ENCODE measurements around the gene S100A16.
A peak's percentile ranks its signal among the peaks of the same experiment; 100 is the strongest.
"Not testable (repeated sequence)": the region's sequence is repeated elsewhere in the genome, so short reads cannot be mapped to it uniquely, and the experiment has no call there.

Gene S100A16

DNA sequence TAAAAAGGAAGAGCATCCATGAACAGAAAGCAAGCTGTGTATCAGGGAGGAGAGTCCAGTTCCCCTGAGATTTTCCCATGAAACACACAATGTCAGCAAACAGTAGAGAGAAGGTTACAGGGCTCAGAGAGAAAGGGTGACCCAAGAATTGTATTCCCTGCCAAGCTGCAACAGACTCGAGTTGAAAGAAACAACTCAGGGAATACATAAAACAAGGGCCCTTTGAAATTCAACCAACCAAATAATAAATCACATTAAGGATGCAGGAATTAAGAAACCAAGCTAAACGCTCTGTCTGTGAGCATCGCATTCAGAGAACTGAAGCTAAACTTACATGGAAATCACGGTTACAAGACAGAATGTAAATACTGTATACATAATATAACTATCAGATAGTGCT, 20.2 kb downstream of the S100A16 start:
- Mint-ChIP-seq H3K4me3 (no peak overlapping the region), H3K36me3 (no peaks in the 10 kb centered on the region), H3K27me3 (no peaks in the 10 kb centered on the region), H3K4me1 (ENCODE audit: low read depth) (peaks cover 9% of the 10 kb centered on the region), H3K9me3 (ENCODE audit: low read depth) (no peaks in the 10 kb centered on the region), H3K27ac (no peak overlapping the region)

DNA sequence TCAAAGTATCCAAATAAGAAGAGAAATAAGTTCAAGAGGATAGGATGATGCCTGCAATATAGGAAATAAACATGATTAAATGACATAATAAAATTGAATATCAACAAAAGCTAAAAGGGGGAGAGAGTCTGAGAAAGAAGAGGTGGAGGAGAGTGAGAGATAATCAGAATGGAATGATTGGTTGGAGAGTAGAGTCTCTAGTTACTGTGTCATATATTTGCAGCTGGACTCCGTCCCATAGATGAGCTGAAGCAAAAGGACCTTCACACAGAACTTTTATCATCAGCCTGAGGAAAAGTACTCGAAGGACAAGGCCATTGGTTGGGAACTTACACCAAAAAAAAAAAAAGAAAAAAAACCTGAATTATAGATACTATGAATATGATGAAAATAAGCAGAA, 24.5 kb downstream of the S100A16 start:
- no peaks in the 10 kb centered on the region for H3K9me3 Mint-ChIP-seq (ENCODE audit: low read depth)
- no peaks in the 10 kb centered on the region for H3K36me3 Mint-ChIP-seq
- H3K4me1 Mint-ChIP-seq (ENCODE audit: low read depth): no peaks in the 10 kb centered on the region
- H3K27ac Mint-ChIP-seq: no peak overlapping the region
- H3K4me3 Mint-ChIP-seq: no peak overlapping the region
- H3K27me3 Mint-ChIP-seq: no peaks in the 10 kb centered on the region

DNA sequence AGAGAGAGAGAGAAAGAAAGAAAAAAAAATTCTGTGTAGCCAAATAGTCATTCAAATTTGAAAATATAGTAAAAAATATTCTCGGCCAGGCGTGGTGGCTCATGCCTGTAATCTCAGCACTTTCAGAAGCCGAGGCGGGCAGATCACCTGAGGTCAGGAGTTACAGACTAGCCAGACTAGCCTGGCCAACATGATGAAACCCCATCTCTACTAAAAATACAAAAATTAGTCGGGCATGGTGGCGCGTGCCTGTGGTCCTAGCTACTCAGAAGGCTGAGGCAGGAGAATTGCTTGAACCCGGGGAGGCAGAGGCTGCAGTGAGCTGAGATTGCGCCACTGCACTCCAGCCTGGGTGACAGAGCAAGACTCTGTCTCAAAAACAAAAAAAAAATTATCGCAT, 24.9 kb downstream of the S100A16 start:
- not testable (repeated sequence) for H3K36me3 Mint-ChIP-seq; H3K9me3 Mint-ChIP-seq (ENCODE audit: low read depth); H3K27ac Mint-ChIP-seq; H3K27me3 Mint-ChIP-seq; H3K4me1 Mint-ChIP-seq (ENCODE audit: low read depth); H3K4me3 Mint-ChIP-seq

DNA sequence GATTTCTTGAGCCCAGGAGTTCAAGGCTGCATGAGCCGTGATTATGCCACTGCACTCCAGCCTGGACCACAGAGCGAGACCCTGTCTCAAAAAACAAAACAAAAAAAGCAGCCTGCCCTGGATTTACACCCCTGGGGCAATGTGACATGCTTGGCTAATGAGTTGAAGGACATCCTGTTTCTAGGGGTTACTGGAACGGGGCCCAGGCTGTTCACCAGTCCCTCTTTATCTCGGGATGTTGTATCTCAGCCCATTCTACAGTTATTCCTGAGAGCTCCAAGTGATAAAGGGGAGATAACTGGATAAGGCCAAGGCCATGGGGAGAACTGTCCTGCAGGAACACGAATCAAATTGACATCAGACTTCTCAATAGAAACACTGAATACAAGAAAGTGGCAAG, 25.6 kb downstream of the S100A16 start:
- Mint-ChIP-seq H3K4me1 (ENCODE audit: low read depth) (no peaks in the 10 kb centered on the region), H3K9me3 (ENCODE audit: low read depth) (no peaks in the 10 kb centered on the region), H3K27me3 (no peaks in the 10 kb centered on the region), H3K36me3 (no peaks in the 10 kb centered on the region), H3K27ac (no peak overlapping the region), H3K4me3 (no peak overlapping the region)

DNA sequence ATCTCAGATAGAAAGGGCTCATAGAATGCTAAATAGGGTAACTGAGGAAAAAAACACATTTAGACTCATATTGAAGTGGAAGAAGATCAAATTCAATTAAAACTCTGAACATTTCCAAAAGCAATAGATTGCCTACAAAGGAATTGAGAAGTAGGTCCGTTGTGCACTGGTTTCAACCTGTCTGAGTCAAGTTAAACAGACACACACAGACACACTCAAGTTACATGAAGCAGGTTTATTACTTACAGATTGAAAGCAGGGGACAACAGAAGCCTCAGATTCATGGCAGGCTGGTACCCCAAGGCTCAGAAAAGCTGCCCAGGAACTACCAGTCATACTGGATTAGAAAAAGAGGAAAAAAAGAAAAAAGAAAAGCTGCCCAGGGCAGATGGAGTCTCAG, 26.6 kb downstream of the S100A16 start:
- no peak overlapping the region for H3K27ac Mint-ChIP-seq
- no peaks in the 10 kb centered on the region for H3K27me3 Mint-ChIP-seq
- no peak overlapping the region for H3K4me3 Mint-ChIP-seq
- no peaks in the 10 kb centered on the region for H3K4me1 Mint-ChIP-seq (ENCODE audit: low read depth)
- H3K36me3 Mint-ChIP-seq: no peaks in the 10 kb centered on the region
- H3K9me3 Mint-ChIP-seq (ENCODE audit: low read depth): no peaks in the 10 kb centered on the region

DNA sequence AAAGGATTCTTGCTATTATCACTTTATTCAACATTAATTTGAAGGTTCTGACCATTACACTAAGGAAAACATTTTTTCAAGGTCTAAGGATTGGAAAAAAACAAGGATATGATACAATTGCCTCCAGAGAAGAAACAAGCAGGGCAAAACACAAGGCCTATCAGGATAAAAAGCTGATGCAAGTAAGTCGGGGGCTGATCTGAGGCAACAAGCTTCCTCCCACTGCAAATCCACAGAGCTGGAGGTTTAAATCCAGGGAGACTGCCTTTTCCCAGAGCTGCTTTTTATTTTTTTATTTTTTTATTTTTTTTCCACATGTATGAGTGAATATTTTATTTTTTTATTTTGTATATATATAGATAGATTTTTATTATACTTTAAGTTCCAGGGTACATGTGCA, 27.9 kb downstream of the S100A16 start:
- Mint-ChIP-seq H3K27me3 (no peaks in the 10 kb centered on the region), H3K9me3 (ENCODE audit: low read depth) (no peaks in the 10 kb centered on the region), H3K36me3 (no peaks in the 10 kb centered on the region), H3K27ac (no peak overlapping the region), H3K4me1 (ENCODE audit: low read depth) (no peaks in the 10 kb centered on the region), H3K4me3 (no peak overlapping the region)

DNA sequence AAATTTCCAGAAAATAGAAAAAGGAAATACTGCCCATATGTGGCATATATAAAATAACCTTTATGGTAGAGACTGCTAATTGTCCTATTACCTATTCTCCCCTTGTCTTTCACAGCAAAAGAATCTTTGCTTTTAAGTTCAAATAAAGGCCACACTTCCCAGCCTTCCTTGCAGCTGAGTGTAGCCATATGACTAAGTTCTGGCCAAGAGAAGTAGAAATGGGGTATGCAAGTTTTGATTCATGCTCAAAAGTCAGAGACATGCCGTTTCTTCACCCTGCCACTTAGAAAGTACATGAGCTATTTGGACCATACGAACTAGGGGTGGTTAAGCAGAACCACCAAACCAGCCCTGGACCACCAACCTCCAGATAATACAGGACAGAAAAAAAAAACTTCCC, 29.0 kb downstream of the S100A16 start:
- Mint-ChIP-seq H3K4me3 (no peak overlapping the region), H3K27ac (no peak overlapping the region), H3K9me3 (ENCODE audit: low read depth) (no peaks in the 10 kb centered on the region), H3K36me3 (no peaks in the 10 kb centered on the region), H3K4me1 (ENCODE audit: low read depth) (no peaks in the 10 kb centered on the region), H3K27me3 (no peaks in the 10 kb centered on the region)

DNA sequence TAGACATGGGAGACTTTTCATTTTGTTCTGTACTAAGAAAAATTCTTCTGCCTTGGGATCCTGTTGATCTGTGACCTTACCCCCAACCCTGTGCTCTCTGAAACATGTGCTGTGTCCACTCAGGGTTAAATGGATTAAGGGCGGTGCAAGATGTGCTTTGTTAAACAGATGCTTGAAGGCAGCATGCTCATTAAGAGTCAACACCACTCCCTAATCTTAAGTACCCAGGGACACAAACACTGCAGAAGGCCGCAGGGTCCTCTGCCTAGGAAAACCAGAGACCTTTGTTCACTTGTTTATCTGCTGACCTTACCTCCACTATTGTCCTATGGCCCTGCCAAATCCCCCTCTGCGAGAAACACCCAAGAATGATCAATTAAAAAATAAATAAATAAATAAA, 29.4 kb downstream of the S100A16 start:
- not testable (repeated sequence) for H3K4me3 Mint-ChIP-seq; H3K4me1 Mint-ChIP-seq (ENCODE audit: low read depth); H3K27me3 Mint-ChIP-seq; H3K36me3 Mint-ChIP-seq; H3K27ac Mint-ChIP-seq; H3K9me3 Mint-ChIP-seq (ENCODE audit: low read depth)

DNA sequence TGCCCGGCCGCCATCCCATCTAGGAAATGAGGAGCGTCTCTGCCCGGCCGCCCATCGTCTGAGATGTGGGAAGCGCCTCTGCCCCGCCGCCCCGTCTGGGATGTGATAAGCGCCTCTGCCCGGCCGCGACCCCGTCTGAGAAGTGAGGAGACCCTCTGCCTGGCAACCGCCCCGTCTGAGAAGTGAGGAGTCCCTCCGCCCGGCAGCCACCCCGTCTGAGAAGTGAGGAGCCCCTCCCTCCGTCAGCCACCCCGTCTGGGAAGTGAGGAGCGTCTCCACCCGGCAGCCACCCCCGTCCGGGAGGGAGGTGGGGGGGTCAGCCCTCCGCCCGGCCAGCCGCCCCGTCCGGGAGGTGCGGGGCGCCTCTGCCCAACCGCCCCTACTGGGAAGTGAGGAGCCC, 30.1 kb downstream of the S100A16 start:
- not testable (repeated sequence) for H3K4me3 Mint-ChIP-seq; H3K27me3 Mint-ChIP-seq; H3K27ac Mint-ChIP-seq; H3K4me1 Mint-ChIP-seq (ENCODE audit: low read depth); H3K9me3 Mint-ChIP-seq (ENCODE audit: low read depth); H3K36me3 Mint-ChIP-seq

DNA sequence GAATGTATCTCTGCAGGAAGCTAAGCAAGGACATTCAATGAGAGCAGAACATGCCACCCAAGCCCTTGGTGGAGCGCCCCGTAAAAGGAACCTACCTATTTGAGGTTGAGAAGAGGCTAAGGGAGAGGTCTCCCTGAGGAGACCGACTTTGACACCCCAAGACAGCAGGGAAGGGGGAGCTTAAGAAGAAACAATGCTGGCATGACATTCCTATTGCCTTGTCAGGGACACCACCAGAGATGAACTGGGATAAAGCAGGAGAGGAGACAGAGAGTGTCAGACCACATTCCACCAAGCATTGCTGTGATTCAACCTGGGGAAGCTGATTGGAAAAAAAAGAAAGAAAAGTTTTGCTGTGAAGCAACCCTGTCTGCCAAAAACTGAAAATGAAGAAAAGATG, 34.0 kb downstream of the S100A16 start:
- H3K9me3 Mint-ChIP-seq (ENCODE audit: low read depth): no peaks in the 10 kb centered on the region
- H3K27me3 Mint-ChIP-seq: peaks cover 5% of the 10 kb centered on the region
- H3K4me1 Mint-ChIP-seq (ENCODE audit: low read depth): no peaks in the 10 kb centered on the region
- no peak overlapping the region for H3K4me3 Mint-ChIP-seq
- no peak overlapping the region for H3K27ac Mint-ChIP-seq
- no peaks in the 10 kb centered on the region for H3K36me3 Mint-ChIP-seq

DNA sequence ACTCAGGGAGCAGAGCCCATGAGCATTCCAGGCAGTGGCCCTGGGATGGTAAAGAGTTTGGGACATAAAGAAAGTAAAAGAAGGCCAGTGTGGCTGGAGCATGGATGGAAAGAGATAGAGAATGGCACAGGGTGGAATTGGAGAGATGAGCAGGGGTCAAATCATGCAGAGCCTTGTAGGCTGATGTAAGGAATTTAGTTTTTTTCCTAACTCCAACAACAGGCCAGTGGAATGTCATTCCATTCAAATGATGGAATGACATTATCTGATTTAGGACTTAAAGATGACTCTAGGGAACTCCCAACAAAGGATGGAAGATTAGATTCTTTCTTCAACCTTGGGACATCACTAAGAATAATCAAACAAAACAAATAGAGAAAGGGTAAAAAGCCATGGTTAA, 34.4 kb downstream of the S100A16 start:
- Mint-ChIP-seq H3K4me3 (no peak overlapping the region), H3K36me3 (no peaks in the 10 kb centered on the region), H3K4me1 (ENCODE audit: low read depth) (no peaks in the 10 kb centered on the region), H3K27me3 (peaks cover 5% of the 10 kb centered on the region), H3K27ac (no peak overlapping the region), H3K9me3 (ENCODE audit: low read depth) (no peaks in the 10 kb centered on the region)

DNA sequence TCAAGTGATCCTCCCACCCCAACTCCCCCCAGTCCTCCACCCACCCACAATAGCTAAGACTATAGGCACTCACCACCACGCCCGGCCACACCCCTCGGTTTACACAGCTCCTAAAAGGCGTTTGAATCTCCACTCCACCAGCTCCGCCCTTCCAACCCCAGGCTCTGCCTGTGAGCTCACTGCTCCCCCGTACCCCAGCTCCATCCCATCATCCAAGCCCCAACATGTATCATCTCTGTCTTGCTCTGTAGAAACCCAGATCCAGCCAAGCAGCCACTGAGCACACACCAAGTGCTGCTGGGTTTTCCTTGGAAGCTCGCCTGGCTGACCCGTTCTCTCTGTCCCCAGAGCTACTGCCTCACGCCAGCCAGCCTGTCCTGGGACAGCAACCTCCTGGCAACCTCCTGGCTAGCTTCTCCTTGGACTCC, 35.3 kb downstream of the S100A16 start:
- no peak overlapping the region for H3K4me3 Mint-ChIP-seq
- H3K36me3 Mint-ChIP-seq: no peaks in the 10 kb centered on the region
- H3K4me1 Mint-ChIP-seq (ENCODE audit: low read depth): peaks cover 7% of the 10 kb centered on the region
- H3K27ac Mint-ChIP-seq: no peak overlapping the region
- H3K9me3 Mint-ChIP-seq (ENCODE audit: low read depth): no peaks in the 10 kb centered on the region
- peaks cover 5% of the 10 kb centered on the region for H3K27me3 Mint-ChIP-seq

DNA sequence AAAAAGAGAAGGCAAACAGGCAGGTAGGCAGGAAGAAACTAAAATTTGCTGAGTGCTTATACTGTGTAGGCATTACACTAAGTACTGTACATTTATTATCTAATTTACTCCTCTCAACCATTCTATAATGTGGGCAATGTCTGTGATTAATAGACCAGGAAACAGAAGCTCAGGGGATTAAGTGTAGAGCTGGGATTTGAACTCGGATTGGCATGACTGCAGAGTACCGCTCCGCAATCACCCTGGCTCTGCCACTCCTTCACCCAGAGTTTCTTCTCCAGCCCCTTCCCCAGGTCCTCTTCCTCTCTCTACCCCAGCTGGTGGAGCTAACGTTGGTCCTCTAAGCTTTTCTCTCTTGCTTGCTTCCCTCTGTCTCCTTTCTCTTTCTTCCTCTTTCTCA, 35.8 kb downstream of the S100A16 start:
- Mint-ChIP-seq H3K4me1 (ENCODE audit: low read depth) (peaks cover 11% of the 10 kb centered on the region), H3K27me3 (peaks cover 5% of the 10 kb centered on the region), H3K9me3 (ENCODE audit: low read depth) (no peaks in the 10 kb centered on the region), H3K27ac (no peak overlapping the region), H3K36me3 (no peaks in the 10 kb centered on the region), H3K4me3 (no peak overlapping the region)

DNA sequence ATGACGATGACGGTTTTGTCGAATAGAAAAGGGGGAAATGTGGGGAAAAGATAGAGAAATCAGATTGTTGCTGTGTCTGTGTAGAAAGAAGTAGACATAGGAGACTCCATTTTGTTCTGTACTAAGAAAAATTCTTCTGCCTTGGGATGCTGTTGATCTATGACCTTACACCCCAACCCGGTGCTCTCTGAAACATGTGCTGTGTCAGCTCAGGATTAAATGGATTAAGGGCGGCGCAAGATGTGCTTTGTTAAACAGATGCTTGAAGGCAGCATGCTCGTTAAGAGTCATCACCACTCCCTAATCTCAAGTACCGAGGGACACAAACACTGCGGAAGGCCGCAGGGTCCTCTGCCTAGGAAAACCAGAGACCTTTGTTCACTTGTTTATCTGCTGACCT, 37.4 kb downstream of the S100A16 start:
- not testable (repeated sequence) for H3K27me3 Mint-ChIP-seq, H3K27ac Mint-ChIP-seq
- H3K4me1 Mint-ChIP-seq (ENCODE audit: low read depth): peaks cover 17% of the 10 kb centered on the region

DNA sequence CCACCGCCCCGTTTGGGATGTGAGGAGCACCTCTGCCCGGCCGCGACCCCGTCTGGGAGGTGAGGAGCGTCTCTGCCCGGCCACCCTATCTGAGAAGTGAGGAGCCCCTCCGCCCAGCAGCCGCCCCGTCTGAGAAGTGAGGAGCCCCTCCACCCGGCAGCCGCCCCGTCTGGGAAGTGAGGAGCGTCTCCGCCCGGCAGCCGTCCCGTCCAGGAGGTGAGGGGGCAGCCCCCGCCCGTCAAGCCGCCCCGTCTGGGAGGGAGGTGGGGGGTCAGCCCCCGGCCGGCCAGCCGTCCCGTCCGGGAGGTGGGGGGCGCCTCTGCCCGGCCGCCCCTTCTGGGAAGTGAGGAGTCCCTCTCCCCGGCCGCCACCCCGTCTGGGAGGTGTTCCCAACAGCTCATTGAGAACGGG, 37.9 kb downstream of the S100A16 start:
- H3K36me3 Mint-ChIP-seq; H3K27me3 Mint-ChIP-seq; H3K9me3 Mint-ChIP-seq (ENCODE audit: low read depth); H3K4me3 Mint-ChIP-seq; H3K27ac Mint-ChIP-seq: not testable (repeated sequence)
- peaks cover 17% of the 10 kb centered on the region for H3K4me1 Mint-ChIP-seq (ENCODE audit: low read depth)

More for the DNA sequence above, 37.4 kb downstream of the S100A16 start:
- H3K9me3 Mint-ChIP-seq (ENCODE audit: low read depth); H3K4me3 Mint-ChIP-seq; H3K36me3 Mint-ChIP-seq: not testable (repeated sequence)

DNA sequence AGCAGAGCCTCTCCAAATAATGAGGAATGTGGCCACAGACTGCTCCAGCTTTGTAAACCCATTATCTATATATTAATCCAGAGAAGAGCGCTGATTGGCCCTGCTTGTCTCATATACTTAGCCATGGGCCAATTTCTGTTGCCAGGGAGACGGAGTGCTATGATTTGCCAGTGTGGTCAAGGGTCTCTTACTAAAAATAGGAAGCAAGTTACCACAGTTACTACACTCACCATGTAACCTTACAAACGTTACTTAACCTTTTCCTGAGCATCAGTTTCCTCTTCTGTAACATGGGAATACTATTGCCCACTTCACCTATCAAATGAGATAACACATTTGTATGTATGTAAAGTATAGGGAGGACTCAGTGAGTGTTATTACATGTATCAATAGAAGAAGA, 39.6 kb downstream of the S100A16 start:
- Mint-ChIP-seq H3K27me3 (peaks cover 4% of the 10 kb centered on the region), H3K36me3 (no peaks in the 10 kb centered on the region), H3K4me3 (peak overlapping the region; percentile 7), H3K27ac (peak overlapping the region; percentile 11), H3K9me3 (ENCODE audit: low read depth) (no peaks in the 10 kb centered on the region), H3K4me1 (ENCODE audit: low read depth) (peaks cover 22% of the 10 kb centered on the region)

DNA sequence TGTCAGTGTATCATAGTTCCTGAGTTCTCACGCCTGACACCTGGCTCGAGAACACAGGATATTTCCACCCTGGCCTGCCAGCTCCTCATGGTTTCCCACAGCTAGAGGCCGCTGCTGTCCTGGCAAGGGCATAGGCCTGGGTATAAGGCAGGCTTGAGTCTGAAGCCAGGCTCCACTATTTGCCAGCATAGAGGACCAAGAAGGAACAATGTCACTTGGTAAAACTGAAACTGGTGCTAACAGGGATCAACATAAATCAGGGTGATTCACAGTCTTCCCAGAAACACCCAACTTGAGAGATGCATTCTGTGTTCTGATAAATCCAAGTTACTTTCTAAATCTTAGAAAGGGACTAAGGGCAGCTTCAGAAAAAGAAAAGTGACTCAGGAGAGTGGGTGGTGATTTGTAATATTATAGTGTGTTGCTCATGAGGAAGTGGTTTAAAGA, 40.3 kb downstream of the S100A16 start:
- Mint-ChIP-seq H3K4me1 (ENCODE audit: low read depth) (peaks cover 29% of the 10 kb centered on the region), H3K36me3 (no peaks in the 10 kb centered on the region), H3K27me3 (no peaks in the 10 kb centered on the region), H3K4me3 (peak overlapping the region; percentile 7), H3K9me3 (ENCODE audit: low read depth) (no peaks in the 10 kb centered on the region), H3K27ac (peak overlapping the region; percentile 11)

Data from activated naive CD8-positive, alpha-beta T cell (primary cell).